ENCODE data around the gene HLA-DMA.

The HLA-DMA gene

GRCh38 chr6:32941214-32941768, 11.6 kb downstream of the HLA-DMA start:
- POLR2A ChIA-PET: interaction anchor here (1.9 to 10.9 kb wide), 3 partner anchors 13 to 46 kb away, joined by 7 to 113 read pairs (median 16); no protein-coding TSS in a partner anchor
- CTCF ChIA-PET: interaction anchor here (0.5 to 4.7 kb wide), 8 partner anchors 8 to 73 kb away, joined by 3 to 21 read pairs (median 4); partner anchors contain the start of gene HLA-DMA
- TF ChIP-seq SUZ12 (IDR thresholded peaks at IDR 0.05) (no peak), L3MBTL2 (conservative IDR thresholded peaks at IDR 0.05) (no peak), ARNT (IDR thresholded peaks at IDR 0.05) (no peak), CTBP1 (IDR thresholded peaks at IDR 0.05; ENCODE audit: borderline replicate concordance) (no peak), TARDBP (IDR thresholded peaks at IDR 0.05) (no peak), HDGF (IDR thresholded peaks at IDR 0.05; ENCODE audit: borderline replicate concordance) (no peak), LEF1 (IDR thresholded peaks at IDR 0.05; ENCODE audit: borderline replicate concordance) (no peak), BHLHE40 (IDR thresholded peaks at IDR 0.05; ENCODE audit: borderline replicate concordance) (no peak), FOXA1 (IDR thresholded peaks at IDR 0.05) (no peak), SP1 (IDR thresholded peaks at IDR 0.05) (no peak), ELF4 (IDR thresholded peaks at IDR 0.05) (no peak), FOXM1 (IDR thresholded peaks at IDR 0.05; ENCODE audit: borderline replicate concordance) (no peak), PKNOX1 (IDR thresholded peaks at IDR 0.05) (no peak), NFRKB (IDR thresholded peaks at IDR 0.05) (no peak)
- no peak for DNase-seq (ENCODE audit: extremely low spot score)

- ChIA-PET POLR2A (interaction anchor here (1.9 to 10.9 kb wide), 3 partner anchors 13 to 46 kb away, joined by 7 to 113 read pairs (median 16); no protein-coding TSS in a partner anchor), CTCF (interaction anchor here (0.6 to 4.7 kb wide), 6 partner anchors 9 to 102 kb away, joined by 3 to 21 read pairs (median 4); partner anchors contain the start of genes HLA-DMA and TAP2)
- TF ChIP-seq L3MBTL2 (conservative IDR thresholded peaks at IDR 0.05): no peak
- no peak for TF ChIP-seq LEF1 (IDR thresholded peaks at IDR 0.05; ENCODE audit: borderline replicate concordance)
- TF ChIP-seq BHLHE40 (IDR thresholded peaks at IDR 0.05; ENCODE audit: borderline replicate concordance): no peak
- TF ChIP-seq PKNOX1 (IDR thresholded peaks at IDR 0.05): no peak
- TF ChIP-seq SUZ12 (IDR thresholded peaks at IDR 0.05): no peak
- no peak for TF ChIP-seq ELF4 (IDR thresholded peaks at IDR 0.05)
- TF ChIP-seq TARDBP (IDR thresholded peaks at IDR 0.05): no peak
- TF ChIP-seq FOXM1 (IDR thresholded peaks at IDR 0.05; ENCODE audit: borderline replicate concordance): no peak
- no peak for TF ChIP-seq SP1 (IDR thresholded peaks at IDR 0.05)
- TF ChIP-seq NFRKB (IDR thresholded peaks at IDR 0.05): no peak
- peak; percentile 92 for DNase-seq (ENCODE audit: extremely low spot score)
These were observed 12.2 kb downstream of the HLA-DMA start, which contains the start of gene HLA-DMB for GRCh38 chr6:32940656-32941213. HLA-DMB (minus strand) TSS chr6:32941028; CDS start chr6:32940807, 221 bp downstream.

GRCh38 chr6:32938494-32938893, 14.4 kb downstream of the HLA-DMA start:
- TF ChIP-seq SUZ12 (IDR thresholded peaks at IDR 0.05) (no peak), FOXA1 (IDR thresholded peaks at IDR 0.05) (no peak)
- ChIA-PET CTCF (interaction anchor here (4.7 kb wide), 1 partner anchor 46 kb away, joined by 21 read pairs; no protein-coding TSS in a partner anchor), POLR2A (interaction anchor here (1.3 to 10.9 kb wide), 2 partner anchors 33 to 45 kb away, joined by 3 to 113 read pairs; no protein-coding TSS in a partner anchor)
- DNase-seq (ENCODE audit: extremely low spot score): no peak

- no peak for DNase-seq (ENCODE audit: extremely low spot score)
- ChIA-PET POLR2A (interaction anchor here (10.9 kb wide), 1 partner anchor 35 kb away, joined by 113 read pairs; no protein-coding TSS in a partner anchor), CTCF (interaction anchor here (1.0 kb wide), 1 partner anchor 77 kb away, joined by 4 read pairs; no protein-coding TSS in a partner anchor)
- TF ChIP-seq FOXM1 (IDR thresholded peaks at IDR 0.05; ENCODE audit: borderline replicate concordance) (no peak), NFRKB (IDR thresholded peaks at IDR 0.05) (no peak), TARDBP (IDR thresholded peaks at IDR 0.05) (no peak), BHLHE40 (IDR thresholded peaks at IDR 0.05; ENCODE audit: borderline replicate concordance) (no peak), SUZ12 (IDR thresholded peaks at IDR 0.05) (no peak), HDGF (IDR thresholded peaks at IDR 0.05; ENCODE audit: borderline replicate concordance) (no peak), FOXA1 (IDR thresholded peaks at IDR 0.05) (no peak), LEF1 (IDR thresholded peaks at IDR 0.05; ENCODE audit: borderline replicate concordance) (no peak)
These were observed 15.7 kb downstream of the HLA-DMA start for GRCh38 chr6:32937230-32937633.

GRCh38 chr6:32936239-32937152, 16.4 kb downstream of the HLA-DMA start:
- no peak for DNase-seq (ENCODE audit: extremely low spot score)
- ChIA-PET CTCF (interaction anchor here (0.5 to 4.8 kb wide), 4 partner anchors 17 to 78 kb away, joined by 4 to 79 read pairs (median 4); no protein-coding TSS in a partner anchor), POLR2A (interaction anchor here (1.0 to 10.9 kb wide), 2 partner anchors 35 to 42 kb away, joined by 4 to 113 read pairs; no protein-coding TSS in a partner anchor)
- TF ChIP-seq PKNOX1 (IDR thresholded peaks at IDR 0.05): no peak
- TF ChIP-seq ELF4 (IDR thresholded peaks at IDR 0.05): peak; percentile 46; the same call in 1 of the 2 replicates
